Measurements from ENCODE around the gene LAMTOR4. TPM values are rescaled to one million over a fixed set of nuclear protein-coding genes. Genes with fewer than 3 reads are reported as not detected.
"Not testable (repeated sequence)": the region's sequence is repeated elsewhere in the genome, so short reads cannot be mapped to it uniquely, and the experiment has no call there.

The LAMTOR4 gene
- total RNA-seq, 4 donors from 2014 or later = 109 to 228 (median 148) TPM

GRCh38 chr7:100126931-100127865, 21.5 kb upstream of the LAMTOR4 start, which contains the start of gene MBLAC1:
Gene MBLAC1, plus strand, starts transcription at chr7:100126967. Its CDS starts 429 bp downstream, at chr7:100127396.
- 0% methylated on average over 21 of the region's 85 CpGs; no CpG with 5 or more reads in 1 of the 2 donors for WGBS, 2 donors (ENCODE audit: low coverage in 1 of 2)
- ATAC-seq = peak; percentile 93
- Histone ChIP-seq H3K4me1 (peaks cover 0 to 58% (median 17%) of the 10 kb centered on the region in 3 donors), H3K9me3 (no peaks in the 10 kb centered on the region), H3K27ac (peak within 1 kb of the TSS; percentile 87 to 98 (median 96)), H3K27me3 (no peaks in the 10 kb centered on the region), H3K36me3 (peaks cover 0 to 23% of the 10 kb centered on the region in 2 donors), H3K4me3 (peak within 1 kb of the TSS; percentile 74 to 96)
- peak; percentile 15 to 34 for TF ChIP-seq POLR2A (IDR thresholded peaks at IDR 0.05)
- no peak for TF ChIP-seq EP300 (IDR thresholded peaks at IDR 0.05)
- TF ChIP-seq CTCF (IDR thresholded peaks at IDR 0.05) = peak in 1 of 4 experiments; percentile 11
- TF ChIP-seq POLR2AphosphoS5 (IDR thresholded peaks at IDR 0.05) = peak; percentile 74

- Histone ChIP-seq H3K36me3 (peaks cover 0 to 14% of the 10 kb centered on the region in 2 donors), H3K9me3 (no peaks in the 10 kb centered on the region), H3K4me3 (peak overlapping the region; percentile 74 to 96), H3K27me3 (no peaks in the 10 kb centered on the region), H3K4me1 (peaks cover 0 to 51% (median 17%) of the 10 kb centered on the region in 3 donors), H3K27ac (peak overlapping the region; percentile 87 to 98 (median 96))
- TF ChIP-seq POLR2A (IDR thresholded peaks at IDR 0.05) (no peak), CTCF (IDR thresholded peaks at IDR 0.05) (no peak), EP300 (IDR thresholded peaks at IDR 0.05) (no peak), POLR2AphosphoS5 (IDR thresholded peaks at IDR 0.05) (no peak)
- WGBS, 2 donors (ENCODE audit: low coverage in 1 of 2) = 0 to 15% methylated on average over 2 of the region's 37 CpGs
- no peak for ATAC-seq
Observed at GRCh38 chr7:100127866-100128636, 20.7 kb upstream of the LAMTOR4 start.

- no peak for TF ChIP-seq CTCF (IDR thresholded peaks at IDR 0.05)
- TF ChIP-seq POLR2AphosphoS5 (IDR thresholded peaks at IDR 0.05) = no peak
- TF ChIP-seq POLR2A (IDR thresholded peaks at IDR 0.05) = no peak
- TF ChIP-seq EP300 (IDR thresholded peaks at IDR 0.05) = no peak
- Histone ChIP-seq H3K27me3 (no peaks in the 10 kb centered on the region), H3K27ac (peak overlapping the region in 2 of 4 donors; percentile 94 to 98), H3K4me3 (no peak overlapping the region), H3K9me3 (no peaks in the 10 kb centered on the region), H3K36me3 (peaks cover 0 to 9% of the 10 kb centered on the region in 2 donors), H3K4me1 (peaks cover 0 to 51% (median 17%) of the 10 kb centered on the region in 3 donors)
- ATAC-seq = no peak
- WGBS, 2 donors (ENCODE audit: low coverage in 1 of 2) = 29 to 63% methylated on average over 1 of the region's 1 CpG
Observed at GRCh38 chr7:100128637-100128963, 20.1 kb upstream of the LAMTOR4 start.

GRCh38 chr7:100130220-100130607, 18.5 kb upstream of the LAMTOR4 start:
- peaks cover 0 to 40% (median 17%) of the 10 kb centered on the region in 3 donors for H3K4me1 ChIP-seq
- not testable (repeated sequence) for H3K27me3 ChIP-seq, H3K9me3 ChIP-seq, H3K27ac ChIP-seq, H3K4me3 ChIP-seq, ATAC-seq, H3K36me3 ChIP-seq
- 86 to 100% methylated on average over 1 of the region's 1 CpG for WGBS, 2 donors (ENCODE audit: low coverage in 1 of 2)

Data from gastroesophageal sphincter (tissue), 4 donors.